Mesenchymal stem cell (in vitro differentiated cells and primary cell): ENCODE results near the gene WDFY1.
A peak's percentile ranks its signal among the peaks of the same experiment; 100 is the strongest.

ENCODE experiments used
- DNase-seq: peaks from one replicate; pipeline ENCODE4 v3.0.0-alpha.2; 2013
- H2AFZ ChIP-seq: one replicate; pipeline ENCODE4 v1.6.1; 2013; ENCODE audit warnings: low read depth, mild to moderate bottlenecking, control low read depth, inconsistent platforms, low read length, moderate library complexity
- H2AK5ac ChIP-seq: 2 replicates; pipeline ENCODE4 v1.6.1; 2013; ENCODE audit warnings: low read length, moderate library complexity, mild to moderate bottlenecking, inconsistent platforms; ENCODE audit not compliant: severe bottlenecking
- H2BK120ac ChIP-seq: one replicate; pipeline ENCODE4 v1.6.1; 2013; ENCODE audit warnings: low read depth, mild to moderate bottlenecking, inconsistent platforms, low read length, moderate library complexity
- H2BK12ac ChIP-seq, 2 experiments: one replicate each; pipeline ENCODE4 v1.6.1; 2013; ENCODE audit warnings: inconsistent platforms in 2 of 2, low read length in 2 of 2, mild to moderate bottlenecking in 2 of 2, moderate library complexity in 2 of 2, control low read depth in 1 of 2
- H2BK15ac ChIP-seq: one replicate; pipeline ENCODE4 v1.6.1; 2013; ENCODE audit warnings: mild to moderate bottlenecking, low read depth, inconsistent platforms; ENCODE audit not compliant: poor library complexity, severe bottlenecking
- H2BK5ac ChIP-seq: 2 replicates; pipeline ENCODE4 v1.6.1; 2013; ENCODE audit warnings: low read depth, mild to moderate bottlenecking, low read length, control low read depth, inconsistent platforms; ENCODE audit not compliant: poor library complexity, severe bottlenecking
- H3K14ac ChIP-seq, 2 experiments: one replicate each; pipeline ENCODE4 v1.6.1; 2013; ENCODE audit warnings: inconsistent platforms in 2 of 2, low read length in 2 of 2, control low read depth in 1 of 2, mild to moderate bottlenecking in 1 of 2, moderate library complexity in 1 of 2
- H3K18ac ChIP-seq, 2 experiments: one replicate each; pipeline ENCODE4 v1.6.1; 2013; ENCODE audit warnings: inconsistent platforms in 2 of 2, low read length in 2 of 2, control low read depth in 1 of 2, low read depth in 1 of 2, mild to moderate bottlenecking in 1 of 2
- H3K23ac ChIP-seq, 2 experiments: one replicate each; pipeline ENCODE4 v1.6.1; 2013; ENCODE audit warnings: inconsistent platforms in 2 of 2, low read length in 2 of 2, mild to moderate bottlenecking in 2 of 2, moderate library complexity in 2 of 2, control low read depth in 1 of 2
- H3K27ac ChIP-seq: 2 replicates; pipeline ENCODE4 v1.5.1; 2013; ENCODE audit warnings: mild to moderate bottlenecking, moderate library complexity, low read length, control low read depth, inconsistent platforms; ENCODE audit not compliant: poor library complexity, severe bottlenecking
- H3K27me3 ChIP-seq, 2 experiments: 2 replicates each; pipeline versions ENCODE4 v1.6.1 to v1.7.0; 2013; ENCODE audit warnings: low read length in 2 of 2, mild to moderate bottlenecking in 2 of 2, moderate library complexity in 2 of 2, control low read depth in 1 of 2, inconsistent platforms in 1 of 2; ENCODE audit not compliant: control insufficient read depth in 1 of 2, insufficient read depth in 1 of 2
- H3K36me3 ChIP-seq, 2 experiments: 2 replicates each; pipeline versions ENCODE4 v1.6.1 to v1.7.0; 2013; ENCODE audit warnings: low read length in 2 of 2, control low read depth in 1 of 2, inconsistent platforms in 1 of 2, low read depth in 1 of 2, mild to moderate bottlenecking in 1 of 2; ENCODE audit not compliant: insufficient read depth in 2 of 2, control insufficient read depth in 1 of 2
- H3K4ac ChIP-seq, 2 experiments: one replicate each; pipeline ENCODE4 v1.6.1; 2013; ENCODE audit warnings: inconsistent platforms in 2 of 2, low read length in 2 of 2, mild to moderate bottlenecking in 2 of 2, moderate library complexity in 2 of 2, control low read depth in 1 of 2, low read depth in 1 of 2
- H3K4me1 ChIP-seq: 2 replicates; pipeline ENCODE4 v1.6.1; 2013; ENCODE audit warnings: low read depth, low read length, control low read depth; ENCODE audit not compliant: control insufficient read depth, insufficient read depth
- H3K4me2 ChIP-seq: 2 replicates; pipeline ENCODE4 v1.6.1; 2013; ENCODE audit warnings: low read length, mild to moderate bottlenecking, inconsistent platforms; ENCODE audit not compliant: poor library complexity, severe bottlenecking
- H3K4me3 ChIP-seq, 2 experiments: 2 replicates each; pipeline versions ENCODE4 v1.5.1 to v1.7.0; 2013; ENCODE audit warnings: low read length in 2 of 2, mild to moderate bottlenecking in 2 of 2, control low read depth in 1 of 2, low read depth in 1 of 2; ENCODE audit not compliant: insufficient read depth in 1 of 2
- H3K79me1 ChIP-seq: replicated peaks from 2 replicates; pipeline ENCODE4 v1.6.1; 2013; ENCODE audit warnings: mild to moderate bottlenecking, control low read depth, low read length, inconsistent platforms; ENCODE audit not compliant: poor library complexity, severe bottlenecking
- H3K9ac ChIP-seq: 2 replicates; pipeline ENCODE4 v1.7.0; 2013; ENCODE audit warnings: mild to moderate bottlenecking, low read length, moderate library complexity
- H3K9me3 ChIP-seq: 2 replicates; pipeline ENCODE4 v1.7.0; 2013; ENCODE audit warnings: mild to moderate bottlenecking, low read length; ENCODE audit not compliant: control insufficient read depth
- H4K8ac ChIP-seq: one replicate; pipeline ENCODE4 v1.6.1; 2013; ENCODE audit warnings: inconsistent platforms, mild to moderate bottlenecking, low read length, moderate library complexity
- H4K91ac ChIP-seq: one replicate; pipeline ENCODE4 v1.6.1; 2013; ENCODE audit warnings: mild to moderate bottlenecking, low read length, inconsistent platforms
- WGBS: methylation state at CpG from one replicate; pipeline ENCODE4 v1.1.7; 2013; ENCODE audit warnings: mixed read lengths; 5-methylcytosine and 5-hydroxymethylcytosine counted together

Gene WDFY1

DNA sequence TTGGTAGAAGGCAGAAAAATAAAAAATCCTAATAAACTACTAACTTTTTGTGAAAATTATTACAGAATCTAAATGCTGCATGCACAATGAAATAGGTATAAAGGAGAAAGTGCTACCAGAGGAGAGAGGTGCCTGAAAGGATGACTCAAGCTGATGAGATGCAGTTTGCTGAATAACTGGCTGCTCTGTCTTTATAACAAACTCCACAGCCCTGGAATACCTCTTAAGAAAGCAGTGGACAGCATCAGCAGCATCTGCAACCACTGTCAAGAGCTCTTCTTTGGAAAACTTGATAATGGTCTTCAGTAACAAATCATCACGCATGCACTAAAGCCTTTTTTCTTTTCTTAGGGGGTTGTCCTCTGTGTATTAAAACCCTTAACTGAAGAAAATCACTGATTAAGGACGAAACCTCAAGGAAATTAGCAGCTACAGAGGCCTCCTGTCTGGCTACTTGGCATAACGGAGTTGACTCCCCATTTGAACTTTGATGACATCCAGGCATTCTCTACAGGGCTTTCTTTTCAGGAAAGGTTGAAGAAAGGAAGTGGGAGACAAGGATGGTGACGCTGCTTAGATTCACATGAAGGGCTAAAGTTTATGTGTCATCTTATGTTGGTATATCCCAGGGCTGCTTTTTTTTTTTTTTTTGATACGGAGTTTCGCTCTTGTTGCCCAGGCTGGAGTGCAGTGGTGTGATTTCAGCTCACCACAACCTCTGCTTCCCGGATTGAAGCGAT lies 28.8 kb downstream of the WDFY1 start:
- Histone ChIP-seq H3K27ac (no peak overlapping the region), H3K27me3 (no peaks in the 10 kb centered on the region), H3K4me1 (peaks cover 5% of the 10 kb centered on the region), H4K8ac (no peak overlapping the region), H3K4me3 (no peak overlapping the region), H3K14ac (no peak overlapping the region), H2BK120ac (no peak overlapping the region), H2AK5ac (no peak overlapping the region), H3K23ac (no peak overlapping the region), H3K36me3 (peaks cover 14 to 63% of the 10 kb centered on the region in 2 experiments), H3K9me3 (no peaks in the 10 kb centered on the region), H4K91ac (no peak overlapping the region), H3K9ac (no peak overlapping the region), H2BK12ac (no peak overlapping the region), H3K18ac (no peak overlapping the region), H3K4me2 (no peak overlapping the region), H2BK5ac (no peak overlapping the region), H2BK15ac (no peak overlapping the region), H3K79me1 (peaks cover 14% of the 10 kb centered on the region), H3K4ac (no peak overlapping the region), H2AFZ (no peak overlapping the region)
- DNase-seq: no peak
- WGBS: 93% methylated on average over 7 of the region's 8 CpGs

DNA sequence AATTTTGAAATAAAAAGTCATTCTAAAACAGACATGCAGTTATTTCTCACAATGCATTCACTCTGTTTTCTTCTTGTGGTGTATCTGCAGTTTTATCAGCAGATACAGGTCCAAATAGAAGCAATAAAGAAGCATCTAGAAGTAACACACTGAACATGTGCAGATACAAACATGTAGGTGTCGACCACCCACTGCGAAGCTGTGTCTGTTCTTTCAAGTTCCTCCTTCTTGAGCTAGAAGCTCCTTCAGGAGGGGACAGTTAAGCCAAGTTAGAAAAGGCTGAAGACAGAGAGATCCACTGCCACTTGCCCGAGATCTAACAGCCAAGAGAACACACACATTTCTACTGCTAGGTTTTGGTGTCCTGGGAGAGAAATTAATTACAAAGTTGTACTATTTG lies 30.1 kb downstream of the WDFY1 start:
- Histone ChIP-seq H3K79me1 (peaks cover 17% of the 10 kb centered on the region), H4K8ac (no peak overlapping the region), H3K23ac (no peak overlapping the region), H3K27ac (no peak overlapping the region), H2BK12ac (no peak overlapping the region), H3K4me1 (peaks cover 5% of the 10 kb centered on the region), H3K4me3 (no peak overlapping the region), H2BK120ac (no peak overlapping the region), H3K9me3 (no peaks in the 10 kb centered on the region), H4K91ac (no peak overlapping the region), H3K4me2 (no peak overlapping the region), H2AFZ (no peak overlapping the region), H3K14ac (no peak overlapping the region), H3K36me3 (peaks cover 15 to 73% of the 10 kb centered on the region in 2 experiments), H3K9ac (no peak overlapping the region), H3K18ac (no peak overlapping the region), H2BK5ac (no peak overlapping the region), H2BK15ac (no peak overlapping the region), H3K27me3 (no peaks in the 10 kb centered on the region), H2AK5ac (no peak overlapping the region), H3K4ac (no peak overlapping the region)
- 100% methylated on average over 2 of the region's 3 CpGs for WGBS
- no peak for DNase-seq

DNA sequence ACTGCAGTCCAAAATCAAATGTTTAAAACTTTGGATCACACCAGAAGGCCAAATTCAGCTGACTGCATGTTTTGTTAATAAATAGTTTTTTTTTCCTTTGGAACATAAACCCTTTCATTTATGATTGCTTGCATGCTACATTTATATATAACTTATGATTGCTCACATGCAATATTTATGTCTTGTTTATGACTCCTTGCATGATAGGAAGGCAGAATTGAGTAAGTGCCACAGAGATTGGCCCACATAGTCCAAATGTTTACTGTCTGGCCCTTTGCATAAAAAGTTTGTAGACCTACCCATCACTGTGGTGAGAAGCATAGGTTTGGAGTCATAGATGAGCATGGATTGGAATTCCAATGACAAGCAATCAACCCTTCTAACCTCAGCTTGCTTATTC lies 30.8 kb downstream of the WDFY1 start:
- no peak overlapping the region for H4K8ac ChIP-seq
- no peak overlapping the region for H2BK120ac ChIP-seq
- no peak overlapping the region for H3K4ac ChIP-seq
- no peak overlapping the region for H2BK5ac ChIP-seq
- peaks cover 6% of the 10 kb centered on the region for H3K4me1 ChIP-seq
- H3K79me1 ChIP-seq: peaks cover 21% of the 10 kb centered on the region
- no peak overlapping the region for H3K23ac ChIP-seq
- H3K18ac ChIP-seq: no peak overlapping the region
- H3K27ac ChIP-seq: no peak overlapping the region
- H3K4me2 ChIP-seq: no peak overlapping the region
- no peak overlapping the region for H2BK12ac ChIP-seq
- no peak overlapping the region for H3K9ac ChIP-seq
- H3K27me3 ChIP-seq: no peaks in the 10 kb centered on the region
- H2AFZ ChIP-seq: no peak overlapping the region
- peak; percentile 27 for DNase-seq
- H3K4me3 ChIP-seq: no peak overlapping the region
- H3K9me3 ChIP-seq: no peaks in the 10 kb centered on the region
- H3K14ac ChIP-seq: no peak overlapping the region
- H4K91ac ChIP-seq: no peak overlapping the region
- H2AK5ac ChIP-seq: no peak overlapping the region
- no peak overlapping the region for H2BK15ac ChIP-seq
- peaks cover 13 to 67% of the 10 kb centered on the region in 2 experiments for H3K36me3 ChIP-seq

DNA sequence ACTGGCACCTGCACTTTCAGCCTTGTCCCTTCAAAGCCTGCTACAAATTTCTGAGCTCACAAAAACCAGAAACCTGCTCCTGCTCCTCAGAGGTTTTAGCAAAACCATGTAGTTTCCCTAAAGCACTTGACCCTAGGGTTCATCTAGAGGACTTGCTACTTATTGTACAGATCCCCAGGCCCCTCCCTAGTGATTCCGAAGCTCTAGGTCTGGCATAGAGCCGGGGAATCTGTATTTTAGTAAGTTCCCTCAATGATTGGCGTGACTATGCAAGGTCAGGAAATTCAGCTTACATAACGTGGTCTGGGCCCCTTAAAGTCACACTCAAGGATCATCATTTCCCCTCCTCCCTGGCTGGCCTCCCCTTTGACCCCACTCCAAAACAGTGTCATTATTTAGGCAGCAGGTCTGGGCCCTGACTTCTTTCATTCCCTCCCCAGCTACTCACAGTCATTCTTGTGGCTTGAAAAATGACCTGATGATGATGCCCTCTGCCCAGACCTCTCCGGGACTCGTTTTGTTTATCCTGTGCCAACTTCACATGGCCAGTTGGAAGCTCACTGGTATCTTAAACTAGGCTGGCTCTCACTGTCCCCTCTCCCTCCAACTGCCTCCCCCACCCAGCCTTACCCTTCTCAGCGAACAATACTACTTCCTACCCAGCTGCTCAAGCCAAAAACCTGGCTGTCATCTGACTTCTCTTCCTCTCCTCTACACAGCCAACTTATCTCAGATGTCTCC lies 36.0 kb downstream of the WDFY1 start:
- Histone ChIP-seq H3K9me3 (no peaks in the 10 kb centered on the region), H2BK15ac (no peak overlapping the region), H2BK12ac (no peak overlapping the region), H4K91ac (no peak overlapping the region), H3K27me3 (no peaks in the 10 kb centered on the region), H2BK120ac (no peak overlapping the region), H4K8ac (no peak overlapping the region), H2AK5ac (no peak overlapping the region), H2BK5ac (no peak overlapping the region), H3K4ac (no peak overlapping the region), H3K9ac (no peak overlapping the region), H3K14ac (no peak overlapping the region), H3K79me1 (peaks cover 31% of the 10 kb centered on the region), H2AFZ (no peak overlapping the region), H3K36me3 (peaks cover 14 to 65% of the 10 kb centered on the region in 2 experiments), H3K23ac (no peak overlapping the region), H3K18ac (no peak overlapping the region), H3K4me3 (no peak overlapping the region), H3K27ac (no peak overlapping the region), H3K4me2 (no peak overlapping the region), H3K4me1 (peaks cover 3% of the 10 kb centered on the region)
- 66% methylated on average over 7 of the region's 7 CpGs for WGBS
- no peak for DNase-seq
